K562 (cell line): Measurements from ENCODE around the gene UQCRC1. TPM values are rescaled to one million over a fixed set of nuclear protein-coding genes. Genes with fewer than 3 reads are reported as not detected.

Source experiments
- CBFA2T2 ChIP-seq: fragments of 450-650 bp; conservative IDR thresholded peaks from 2 replicates; pipeline ENCODE4 v1.6.1; 2017; ENCODE audit warnings: mild to moderate bottlenecking
- IRF2 ChIP-seq: sonication (generic); formaldehyde crosslinking; IDR thresholded peaks from 2 replicates; pipeline ENCODE4 v1.8.1; 2022; ENCODE audit warnings: mild to moderate bottlenecking, missing genetic modification reagents
- OTX1 ChIP-seq: fragments of 450-650 bp; formaldehyde crosslinking; IDR thresholded peaks from 2 replicates; pipeline ENCODE4 v1.4.0; 2022; ENCODE audit warnings: mild to moderate bottlenecking
- PRMT5 ChIP-seq: sonication (generic); formaldehyde crosslinking; IDR thresholded peaks from 2 replicates; pipeline ENCODE4 v1.5.0; 2020; ENCODE audit warnings: missing genetic modification reagents
- RFX1 ChIP-seq: fragments of 450-650 bp; IDR thresholded peaks from 2 replicates; pipeline ENCODE4 v1.6.1; 2016; ENCODE audit warnings: mild to moderate bottlenecking, moderate library complexity
- STAT6 ChIP-seq: sonication (generic); formaldehyde crosslinking; IDR thresholded peaks from 2 replicates; pipeline ENCODE4 v1.8.1; 2023; ENCODE audit warnings: mild to moderate bottlenecking, missing genetic modification reagents
- TCF7 ChIP-seq: sonication (generic); IDR thresholded peaks from 2 replicates; pipeline ENCODE4 v1.6.1; 2016; ENCODE audit warnings: antibody characterized with exemption, borderline replicate concordance
- TFE3 ChIP-seq: fragments of 450-650 bp; formaldehyde crosslinking; IDR thresholded peaks from 2 replicates; pipeline ENCODE4 v1.4.0; 2020; ENCODE audit warnings: mild to moderate bottlenecking, mixed read lengths
- THRB ChIP-seq: fragments of 450-650 bp; formaldehyde crosslinking; conservative IDR thresholded peaks from 2 replicates; pipeline ENCODE4 v1.4.0; 2022; ENCODE audit warnings: mild to moderate bottlenecking, missing genetic modification characterization
- ZBTB5 ChIP-seq: fragments of 450-650 bp; IDR thresholded peaks from 2 replicates; pipeline ENCODE4 v1.6.1; 2017; ENCODE audit warnings: antibody characterized with exemption
- ZNF277 ChIP-seq: fragments of 250-450 bp; sonication (Bioruptor Pico); IDR thresholded peaks from 2 replicates; pipeline ENCODE4 v1.8.0; 2022; ENCODE audit warnings: inconsistent platforms, mild to moderate bottlenecking, moderate library complexity, borderline replicate concordance
- ZNF695 ChIP-seq: fragments of 450-650 bp; formaldehyde crosslinking; IDR thresholded peaks from 2 replicates; pipeline ENCODE4 v1.4.0; 2020; ENCODE audit warnings: mild to moderate bottlenecking, moderate library complexity
- polyA plus RNA-seq, 8 experiments: library from polyadenylated mRNA; depleted of rRNA in 4 of 8; stranded (reverse) in 5 of 8; unstranded in 3 of 8; fragments of >200 nt; fragmentation: Nextera tagmentation in 2 of 8; fragmentation: Illumina TruSeq in 1 of 8; extraction: Ambion mirVana in 2 of 8; extraction: Trizol in 1 of 8; gene quantifications; 2 replicates each; pipeline versions ENCODE4 v1.2.1 to v1.2.3, GENCODE V29; 2011 to 2014; ENCODE audit warnings: inconsistent platforms in 1 of 8, missing spikeins in 1 of 8
- total RNA-seq, 7 experiments: library from RNA; depleted of rRNA in 6 of 7; stranded (reverse); fragments of >200 nt in 6 of 7; fragmentation: Illumina TruSeq in 2 of 7; extraction: Trizol in 2 of 7; gene quantifications; 2 replicates each; pipeline versions ENCODE4 v1.2.1 to v1.2.3, GENCODE V29; 2011 to 2021; ENCODE audit warnings: low replicate concordance in 1 of 7

UQCRC1 gene
- total and polyA plus RNA-seq, 9 of the 15 experiments (the other 6 are each of a cell fraction or from before 2014, with no cell fraction given), result 125 to 424 (median 268) TPM

- TF ChIP-seq TFE3 (CRISPR knock-in tag) (peak; percentile 47), STAT6 (CRISPR knock-in tag) (no peak), RFX1 (no peak), OTX1 (CRISPR knock-in tag) (no peak), ZNF277 (no peak), ZNF695 (CRISPR knock-in tag) (no peak), CBFA2T2 (0 out of 2 replicates have a peak, but pooled peaks have one; percentile 11), TCF7 (no peak), ZBTB5 (no peak), THRB (CRISPR knock-in tag) (no peak), IRF2 (CRISPR knock-in tag) (no peak), PRMT5 (CRISPR knock-in tag) (no peak)
Measured at GRCh38 chr3:48623851-48624547, 14.6 kb upstream of the UQCRC1 start (continued).
